CD4-positive, alpha-beta T cell (primary cell): ENCODE measurements around the gene TBCEL. TPM values are rescaled to one million over a fixed set of nuclear protein-coding genes. Genes with fewer than 3 reads are reported as not detected.
A peak's percentile ranks its signal among the peaks of the same experiment; 100 is the strongest.
"Not testable (repeated sequence)": the region's sequence is repeated elsewhere in the genome, so short reads cannot be mapped to it uniquely, and the experiment has no call there.

Source experiments
- ATAC-seq: fragments of 200-7000 bp; cut with Tn5 transposase; one replicate; pipeline ENCODE4 v1.10.0; 2022; ENCODE audit warnings: mild to moderate bottlenecking; ENCODE audit not compliant: poor library complexity
- CTCF ChIA-PET: fragments of 350-600 bp; sonication (Branson Sonifier 250); formaldehyde crosslinking; loops from one replicate; lab custom pipeline; 2021; ENCODE audit warnings: antibody characterized with exemption, inconsistent platforms; lab: Charles Lee
- POLR2A ChIA-PET: fragments of 350-600 bp; sonication (Branson Sonifier 250); formaldehyde crosslinking; loops from one replicate; lab custom pipeline; 2021; ENCODE audit warnings: antibody characterized with exemption, inconsistent platforms; lab: Charles Lee
- DNase-seq, 14 experiments: peaks; one replicate each; pipeline ENCODE4 v3.0.0-alpha.2; 2013 to 2020; ENCODE audit warnings: mixed read lengths in 2 of 14
- H3K27ac ChIP-seq, 2 donors: one replicate each; pipeline versions ENCODE4 v1.5.1 to v1.7.0; 2013; ENCODE audit warnings: low read length in 2 of 2, low read depth in 1 of 2, mild to moderate bottlenecking in 1 of 2
- H3K27me3 ChIP-seq, 2 experiments: 1 replicate in 1 of 2; 2 replicates in 1 of 2; pipeline versions ENCODE4 v1.6.1 to v1.7.0; 2013; ENCODE audit warnings: low read length in 2 of 2, control low read depth in 1 of 2, mild to moderate bottlenecking in 1 of 2, moderate library complexity in 1 of 2; ENCODE audit not compliant: insufficient read depth in 2 of 2, control insufficient read depth in 1 of 2
- H3K36me3 ChIP-seq: one replicate; pipeline ENCODE4 v1.6.1; 2013; ENCODE audit warnings: low read length, control low read depth; ENCODE audit not compliant: insufficient read depth
- H3K4me1 ChIP-seq: one replicate; pipeline ENCODE4 v1.6.1; 2013; ENCODE audit warnings: low read length, control low read depth; ENCODE audit not compliant: insufficient read depth
- H3K4me3 ChIP-seq: one replicate; pipeline ENCODE4 v1.5.1; 2013; ENCODE audit warnings: mild to moderate bottlenecking, low read length, moderate library complexity
- H3K9me3 ChIP-seq, 2 experiments: 1 replicate in 1 of 2; 2 replicates in 1 of 2; pipeline versions ENCODE4 v1.6.1 to v1.7.0; 2013; ENCODE audit warnings: low read length in 2 of 2, mild to moderate bottlenecking in 2 of 2, control low read depth in 1 of 2, moderate library complexity in 1 of 2; ENCODE audit not compliant: control insufficient read depth in 1 of 2, insufficient read depth in 1 of 2
- H3K27ac Mint-ChIP-seq: one replicate; pipeline ENCODE4 v1.8.0; 2020; ENCODE audit warnings: mixed read lengths
- H3K27me3 Mint-ChIP-seq: one replicate; pipeline ENCODE4 v1.8.0; 2021; ENCODE audit warnings: mixed read lengths
- H3K36me3 Mint-ChIP-seq: one replicate; pipeline ENCODE4 v1.8.0; 2021; ENCODE audit warnings: low read depth, mixed read lengths
- H3K4me1 Mint-ChIP-seq: one replicate; pipeline ENCODE4 v1.8.0; 2021; ENCODE audit warnings: low read depth, mixed read lengths
- H3K4me3 Mint-ChIP-seq: one replicate; pipeline ENCODE4 v1.8.0; 2020; ENCODE audit warnings: mild to moderate bottlenecking, mixed read lengths
- H3K9me3 Mint-ChIP-seq: one replicate; pipeline ENCODE4 v1.8.0; 2020; ENCODE audit warnings: mixed read lengths
- intact Hi-C, 2 experiments: fragments of 100-400 bp; cut with DNase I in 1 of 2; cut with micrococcal nuclease in 1 of 2; formaldehyde crosslinking; loops; one replicate each; pipeline versions ENCODE4 v1.15.1 to v1.9.0; 2023 to 2025; cut with DNase I, micrococcal nuclease
- total RNA-seq, 174 experiments: library from RNA in 2 of 174; stranded (reverse) in 2 of 174; gene quantifications; one replicate each; pipeline ENCODE4 v1.2.3 and lab custom pipeline; 2021 to 2026
- TF ChIP-seq, protein P1 (sequence below): fragments of 200-600 bp; IDR thresholded peaks from one replicate; pipeline ENCODE4 v1.8.0; 2022; ENCODE audit warnings: antibody characterized with exemption, mild to moderate bottlenecking

The TBCEL gene
- total RNA-seq, 2 experiments from 2014 or later: 19.4 to 20.3 TPM

DNA sequence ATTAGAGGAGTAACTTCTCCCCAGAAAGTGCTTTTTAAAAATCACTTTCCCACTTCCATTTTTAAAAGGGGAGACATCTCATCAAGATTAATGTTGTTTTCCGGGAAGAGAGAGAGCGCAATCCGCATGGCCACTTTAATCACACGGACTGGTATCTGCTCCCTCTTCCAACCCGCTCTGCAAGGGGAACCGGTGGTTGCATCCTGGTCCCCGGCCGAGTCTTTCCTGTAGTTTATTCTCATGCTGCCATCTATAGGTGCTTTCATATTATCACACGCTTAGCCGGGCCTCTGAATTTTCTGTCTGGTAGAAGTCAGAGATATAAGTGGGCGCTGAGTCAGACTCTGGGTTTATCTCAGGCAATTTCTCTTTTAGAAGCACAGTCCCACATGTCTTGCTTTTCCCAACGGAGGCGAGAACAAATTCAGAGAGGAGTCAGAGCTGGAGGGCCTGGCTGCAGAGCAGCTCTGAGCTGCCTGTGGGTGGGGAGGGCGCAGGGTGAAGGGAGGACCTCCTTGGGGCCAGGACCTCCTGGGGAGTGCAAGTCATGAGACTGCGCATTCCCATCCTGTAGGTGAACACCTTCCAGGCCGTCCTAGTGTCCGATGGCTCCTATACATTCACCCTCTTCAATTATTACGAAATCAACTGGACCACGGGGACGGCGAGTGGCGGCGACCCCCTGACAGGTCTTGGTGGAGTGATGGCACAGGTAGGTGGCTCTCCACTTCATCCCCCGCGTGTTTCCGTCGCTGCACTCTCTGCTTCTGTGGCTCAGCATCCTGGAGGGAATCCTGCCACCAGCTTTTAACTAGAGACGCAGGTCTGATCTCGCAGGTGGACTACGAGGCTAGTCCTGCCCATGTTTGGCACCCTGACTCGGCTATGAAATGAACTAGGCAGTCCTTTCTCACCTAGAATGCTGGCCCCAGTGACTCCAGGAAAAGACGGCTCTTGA is 88.9 kb downstream of the TBCEL start:
- intact Hi-C loops: loop anchor here (1.0 to 10.0 kb wide), 6 partner anchors 180 to 780 kb away; partner anchors contain the start of gene GRIK4 (in 2 of the 2)
- Histone ChIP-seq H3K4me1 (peaks cover 4% of the 10 kb centered on the region), H3K27ac (no peak overlapping the region), H3K4me3 (no peak overlapping the region), H3K27me3 (peaks cover 4 to 6% of the 10 kb centered on the region in 2 experiments), H3K9me3 (no peaks in the 10 kb centered on the region), H3K36me3 (no peaks in the 10 kb centered on the region)
- ATAC-seq: no peak
- no peaks in the 10 kb centered on the region for H3K4me1 Mint-ChIP-seq
- H3K36me3 Mint-ChIP-seq: no peaks in the 10 kb centered on the region
- H3K27me3 Mint-ChIP-seq: peaks cover 23% of the 10 kb centered on the region
- H3K27ac Mint-ChIP-seq: no peak overlapping the region
- ChIA-PET CTCF (no interaction called here), POLR2A (no interaction called here)
- H3K4me3 Mint-ChIP-seq: no peak overlapping the region
- DNase-seq: peak in 9 of 14 experiments; percentile 2 to 45 (median 11)
- TF ChIP-seq, protein P1, sequence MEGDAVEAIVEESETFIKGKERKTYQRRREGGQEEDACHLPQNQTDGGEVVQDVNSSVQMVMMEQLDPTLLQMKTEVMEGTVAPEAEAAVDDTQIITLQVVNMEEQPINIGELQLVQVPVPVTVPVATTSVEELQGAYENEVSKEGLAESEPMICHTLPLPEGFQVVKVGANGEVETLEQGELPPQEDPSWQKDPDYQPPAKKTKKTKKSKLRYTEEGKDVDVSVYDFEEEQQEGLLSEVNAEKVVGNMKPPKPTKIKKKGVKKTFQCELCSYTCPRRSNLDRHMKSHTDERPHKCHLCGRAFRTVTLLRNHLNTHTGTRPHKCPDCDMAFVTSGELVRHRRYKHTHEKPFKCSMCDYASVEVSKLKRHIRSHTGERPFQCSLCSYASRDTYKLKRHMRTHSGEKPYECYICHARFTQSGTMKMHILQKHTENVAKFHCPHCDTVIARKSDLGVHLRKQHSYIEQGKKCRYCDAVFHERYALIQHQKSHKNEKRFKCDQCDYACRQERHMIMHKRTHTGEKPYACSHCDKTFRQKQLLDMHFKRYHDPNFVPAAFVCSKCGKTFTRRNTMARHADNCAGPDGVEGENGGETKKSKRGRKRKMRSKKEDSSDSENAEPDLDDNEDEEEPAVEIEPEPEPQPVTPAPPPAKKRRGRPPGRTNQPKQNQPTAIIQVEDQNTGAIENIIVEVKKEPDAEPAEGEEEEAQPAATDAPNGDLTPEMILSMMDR: peak; percentile 56
- no peaks in the 10 kb centered on the region for H3K9me3 Mint-ChIP-seq

DNA sequence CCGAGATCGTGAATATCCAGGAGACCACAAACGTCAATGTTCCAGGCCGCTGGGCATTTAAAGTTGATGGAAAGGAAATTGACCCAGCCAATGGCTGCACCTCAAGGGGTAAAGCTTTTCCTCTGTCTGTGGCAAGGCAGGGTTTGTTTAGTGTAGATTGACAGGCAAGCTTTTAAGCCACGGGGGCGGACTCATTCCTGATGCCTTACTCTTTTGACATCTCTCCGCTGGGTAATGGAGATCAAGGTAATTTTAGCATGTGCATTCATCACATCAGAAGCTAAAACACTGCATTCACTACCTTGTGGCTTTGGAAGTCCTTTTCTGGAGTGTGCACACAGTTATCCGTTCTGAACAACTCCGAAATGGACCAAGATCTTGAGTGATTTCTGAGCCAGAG is 89.7 kb downstream of the TBCEL start:
- Histone ChIP-seq H3K9me3 (no peaks in the 10 kb centered on the region), H3K4me1 (peaks cover 4% of the 10 kb centered on the region), H3K4me3 (no peak overlapping the region), H3K27me3 (peaks cover 4 to 6% of the 10 kb centered on the region in 2 experiments), H3K27ac (no peak overlapping the region), H3K36me3 (no peaks in the 10 kb centered on the region)
- Mint-ChIP-seq H3K36me3 (no peaks in the 10 kb centered on the region), H3K9me3 (no peaks in the 10 kb centered on the region), H3K4me3 (no peak overlapping the region), H3K27ac (no peak overlapping the region), H3K27me3 (peaks cover 23% of the 10 kb centered on the region), H3K4me1 (no peaks in the 10 kb centered on the region)
- ATAC-seq (no peak), DNase-seq (no peak)
- TF ChIP-seq, protein P1: no peak
- POLR2A ChIA-PET: no interaction called here
- intact Hi-C loops: loop anchor here (2.0 to 10.0 kb wide), 5 partner anchors 181 to 781 kb away; partner anchors contain the start of gene GRIK4 (in 2 of the 2)
- CTCF ChIA-PET: no interaction called here

DNA sequence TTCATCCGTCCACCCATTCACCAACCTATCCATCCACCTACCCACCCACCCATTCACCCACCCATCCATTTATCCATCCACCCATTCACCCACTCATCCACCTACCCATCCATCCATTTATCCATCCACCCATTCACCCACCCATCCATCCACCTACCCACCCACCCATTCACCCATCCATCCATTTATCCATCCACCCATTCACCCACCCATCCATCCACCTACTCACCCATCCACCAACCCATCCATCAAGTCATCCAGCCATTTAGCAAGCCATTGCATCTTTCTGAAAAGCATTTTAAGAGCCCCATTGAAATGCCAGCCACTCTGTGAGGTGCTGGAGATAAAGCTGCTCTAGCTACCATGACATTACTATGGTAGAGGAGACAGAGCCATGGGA is 91.1 kb downstream of the TBCEL start:
- H3K4me3 ChIP-seq, H3K27ac ChIP-seq, H3K27ac Mint-ChIP-seq, H3K36me3 Mint-ChIP-seq, H3K27me3 ChIP-seq, DNase-seq, ATAC-seq, H3K4me3 Mint-ChIP-seq, H3K4me1 Mint-ChIP-seq, H3K36me3 ChIP-seq, H3K9me3 ChIP-seq, CTCF ChIA-PET, POLR2A ChIA-PET, H3K4me1 ChIP-seq, H3K9me3 Mint-ChIP-seq: not testable (repeated sequence)
- peaks cover 23% of the 10 kb centered on the region for H3K27me3 Mint-ChIP-seq
- intact Hi-C loops: loop anchor here in 1 of 2 experiments (10.0 kb wide), 1 partner anchor 430 kb away; no protein-coding TSS in a partner anchor
